ENCODE data around the gene CYP17A1. TPM values are rescaled to one million over a fixed set of nuclear protein-coding genes. Genes with fewer than 3 reads are reported as not detected.

The CYP17A1 gene
- total RNA-seq, 4 donors from 2014 or later, result not detected

GRCh38 chr10:102802920-102803534 is 34.2 kb downstream of the CYP17A1 start:
- no peak for TF ChIP-seq CTCF (IDR thresholded peaks at IDR 0.05)
- DNase-seq (ENCODE audit: low spot score) (peak; percentile 58), ATAC-seq (ENCODE audit: low FRiP score) (peak; percentile 88)

- no peak for TF ChIP-seq CTCF (IDR thresholded peaks at IDR 0.05)
- DNase-seq (ENCODE audit: low spot score) (no peak), ATAC-seq (ENCODE audit: low FRiP score) (no peak)
These were observed 35.2 kb downstream of the CYP17A1 start for GRCh38 chr10:102801978-102802377.

GRCh38 chr10:102801496-102801895 is 35.7 kb downstream of the CYP17A1 start:
- DNase-seq (ENCODE audit: low spot score), result no peak
- TF ChIP-seq CTCF (IDR thresholded peaks at IDR 0.05), result no peak
- peak; percentile 24 for ATAC-seq (ENCODE audit: low FRiP score)

GRCh38 chr10:102800611-102801335 is 36.4 kb downstream of the CYP17A1 start:
- no peak for TF ChIP-seq CTCF (IDR thresholded peaks at IDR 0.05)
- ATAC-seq (ENCODE audit: low FRiP score) (no peak), DNase-seq (ENCODE audit: low spot score) (no peak)

- no peak for DNase-seq (ENCODE audit: low spot score)
- no peak for TF ChIP-seq CTCF (IDR thresholded peaks at IDR 0.05)
- no peak for ATAC-seq (ENCODE audit: low FRiP score)
These were observed 37.3 kb downstream of the CYP17A1 start for GRCh38 chr10:102799691-102800471.

- no peak for DNase-seq (ENCODE audit: low spot score)
- no peak for TF ChIP-seq CTCF (IDR thresholded peaks at IDR 0.05)
- peak; percentile 76 for ATAC-seq (ENCODE audit: low FRiP score)
These were observed 40.6 kb downstream of the CYP17A1 start for GRCh38 chr10:102796407-102797176.

Measured in omental fat pad (tissue), 4 donors.